ENCODE measurements around the gene TSPAN31. TPM values are rescaled to one million over a fixed set of nuclear protein-coding genes. Genes with fewer than 3 reads are reported as not detected.

The TSPAN31 gene
- total RNA-seq, 1 donor from 2014 or later, result 32.8 TPM

- ATAC-seq, result peak; percentile 2
- intact Hi-C loops (cut with micrococcal nuclease), result no loop called here
Measured at GRCh38 chr12:57745485-57745881, 644 bp downstream of the TSPAN31 start.

DNA sequence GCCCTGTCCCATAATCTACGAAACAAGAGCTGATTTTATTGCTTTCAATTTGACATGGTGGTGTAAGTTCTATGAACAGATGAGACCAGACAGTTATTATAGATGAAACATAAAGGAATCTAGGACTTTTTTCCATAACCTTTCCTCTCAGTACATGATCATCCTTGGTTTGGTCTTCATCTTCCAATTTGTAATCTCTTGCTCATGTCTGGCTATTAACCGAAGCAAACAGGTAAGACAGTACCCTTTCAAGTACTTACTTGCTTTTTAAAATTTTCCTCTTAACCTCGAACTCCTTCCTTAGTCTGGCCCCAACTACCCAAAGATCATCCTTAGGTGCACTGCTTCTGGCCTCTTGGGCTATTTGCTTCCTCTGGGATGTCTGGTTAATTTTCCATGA lies 1.2 kb downstream of the TSPAN31 start:
- intact Hi-C loops (cut with micrococcal nuclease), result no loop called here

More at GRCh38 chr12:57745485-57745881, 644 bp downstream of the TSPAN31 start:
- DNase-seq, result no peak

DNA sequence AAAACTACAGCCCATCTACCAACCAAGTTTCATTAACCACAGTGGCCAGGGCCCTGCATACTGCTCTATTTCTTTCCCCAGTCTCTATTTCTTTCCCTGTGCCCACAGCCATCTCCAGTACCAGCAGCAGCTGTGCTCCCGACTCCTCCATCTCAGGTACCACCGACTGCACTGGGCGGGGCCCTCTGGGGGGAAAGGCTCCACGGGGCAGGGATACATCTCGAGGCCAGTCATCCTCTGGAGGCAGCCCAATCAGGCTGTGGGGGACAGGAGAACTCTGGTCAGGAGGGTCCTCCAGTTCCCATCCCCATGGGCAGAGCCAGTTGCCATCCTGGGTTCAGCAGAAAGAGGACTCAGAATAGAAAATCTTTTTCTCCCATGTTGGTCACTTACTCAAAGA lies 4.2 kb downstream of the TSPAN31 start:
- no peak for DNase-seq
- intact Hi-C loops (cut with micrococcal nuclease), result no loop called here
- ATAC-seq, result no peak

More for the DNA sequence above, 1.2 kb downstream of the TSPAN31 start:
- no peak for DNase-seq
- ATAC-seq, result no peak

- DNase-seq (no peak), ATAC-seq (no peak)
- intact Hi-C loops (cut with micrococcal nuclease), result no loop called here
Measured at GRCh38 chr12:57750561-57751431, 6.0 kb downstream of the TSPAN31 start.

- DNase-seq (no peak), ATAC-seq (no peak)
- intact Hi-C loops (cut with micrococcal nuclease), result no loop called here
Measured at GRCh38 chr12:57751432-57751787, 6.6 kb downstream of the TSPAN31 start.

GRCh38 chr12:57751788-57752667 lies 7.2 kb downstream of the TSPAN31 start, which contains the start of gene CDK4:
Gene CDK4 (minus strand): TSS chr12:57752310. CDS start chr12:57751717, 593 bp downstream.
- ATAC-seq, result peak; percentile 89
- intact Hi-C loops (cut with micrococcal nuclease), result no loop called here
- DNase-seq, result peak; percentile 99

- DNase-seq (no peak), ATAC-seq (no peak)
- intact Hi-C loops (cut with micrococcal nuclease), result no loop called here
Measured at GRCh38 chr12:57752668-57753000, 7.8 kb downstream of the TSPAN31 start.

- no peak for DNase-seq
- intact Hi-C loops (cut with micrococcal nuclease), result no loop called here
Measured at GRCh38 chr12:57753756-57754337, 9.0 kb downstream of the TSPAN31 start.

GRCh38 chr12:57754411-57755193 lies 9.8 kb downstream of the TSPAN31 start, which contains the start of gene MARCHF9:
Gene MARCHF9 (plus strand): TSS chr12:57755103. CDS start chr12:57755529, 426 bp downstream.
- DNase-seq (peak; percentile 71), ATAC-seq (peak; percentile 5)
- intact Hi-C loops (cut with micrococcal nuclease), result no loop called here

More at GRCh38 chr12:57753756-57754337, 9.0 kb downstream of the TSPAN31 start:
- no peak for ATAC-seq

GRCh38 chr12:57755194-57755453 lies 10.3 kb downstream of the TSPAN31 start:
- intact Hi-C loops (cut with micrococcal nuclease), result no loop called here
- DNase-seq (no peak), ATAC-seq (no peak)

- no peak for ATAC-seq
- DNase-seq, result peak; percentile 59
- intact Hi-C loops (cut with micrococcal nuclease), result no loop called here
Measured at GRCh38 chr12:57755454-57756372, 10.9 kb downstream of the TSPAN31 start.

- no peak for ATAC-seq
- intact Hi-C loops (cut with micrococcal nuclease), result no loop called here
- peak; percentile 58 for DNase-seq
Measured at GRCh38 chr12:57756406-57757341, 11.8 kb downstream of the TSPAN31 start.

DNA sequence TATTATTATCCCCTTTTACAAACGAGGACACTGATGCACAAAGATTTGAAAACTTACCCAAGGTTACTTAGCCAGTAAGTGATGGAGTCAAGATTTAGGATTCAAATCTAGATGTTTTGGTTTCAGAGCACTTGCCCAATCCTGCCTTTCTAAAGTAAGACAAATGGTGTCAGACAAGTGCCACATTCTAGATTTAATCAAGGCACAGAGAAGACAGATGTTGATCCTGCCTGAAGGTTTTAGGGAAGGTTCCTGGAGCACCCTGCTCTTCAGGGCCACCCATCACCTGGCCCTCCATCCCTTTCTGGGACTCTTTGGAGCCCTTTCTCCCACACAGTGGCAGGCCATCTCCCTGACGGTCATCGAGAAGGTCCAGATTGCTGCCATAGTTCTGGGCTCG lies 12.9 kb downstream of the TSPAN31 start:
- intact Hi-C loops (cut with micrococcal nuclease), result no loop called here
- ATAC-seq (no peak), DNase-seq (no peak)

DNA sequence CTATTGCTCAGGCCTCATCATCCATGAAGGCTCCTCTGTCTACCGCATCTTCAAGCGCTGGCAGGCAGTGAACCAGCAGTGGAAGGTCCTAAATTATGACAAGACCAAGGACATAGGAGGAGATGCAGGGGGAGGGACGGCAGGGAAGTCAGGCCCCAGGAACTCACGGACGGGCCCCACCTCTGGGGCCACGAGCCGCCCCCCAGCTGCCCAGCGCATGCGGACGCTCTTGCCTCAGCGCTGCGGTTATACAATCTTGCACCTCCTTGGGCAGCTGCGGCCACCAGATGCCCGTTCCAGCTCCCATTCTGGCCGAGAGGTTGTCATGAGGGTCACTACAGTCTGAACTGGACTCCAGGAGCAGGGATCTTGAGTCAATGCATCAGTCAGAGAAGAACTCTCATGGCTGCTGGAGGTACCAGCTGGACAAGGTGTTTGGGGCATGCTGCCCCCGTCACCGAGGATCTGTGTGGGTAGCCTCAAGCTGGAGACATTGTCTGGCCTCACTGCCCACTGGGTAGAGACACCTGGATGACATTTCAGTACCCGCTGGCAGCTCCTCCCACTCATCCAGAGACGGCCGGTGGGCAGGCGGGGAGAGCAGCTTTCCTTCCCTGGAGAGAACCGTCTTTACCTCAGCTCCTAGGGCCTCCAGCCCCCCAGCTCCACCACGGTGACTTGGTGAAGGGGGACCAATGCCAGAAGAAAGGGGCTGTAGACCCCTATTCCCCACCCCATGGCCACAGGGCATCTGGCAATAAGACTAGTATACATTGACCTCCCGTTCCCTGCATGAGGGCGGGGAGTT lies 13.9 kb downstream of the TSPAN31 start:
- intact Hi-C loops (cut with micrococcal nuclease), result no loop called here
- no peak for DNase-seq
- ATAC-seq, result no peak

DNA sequence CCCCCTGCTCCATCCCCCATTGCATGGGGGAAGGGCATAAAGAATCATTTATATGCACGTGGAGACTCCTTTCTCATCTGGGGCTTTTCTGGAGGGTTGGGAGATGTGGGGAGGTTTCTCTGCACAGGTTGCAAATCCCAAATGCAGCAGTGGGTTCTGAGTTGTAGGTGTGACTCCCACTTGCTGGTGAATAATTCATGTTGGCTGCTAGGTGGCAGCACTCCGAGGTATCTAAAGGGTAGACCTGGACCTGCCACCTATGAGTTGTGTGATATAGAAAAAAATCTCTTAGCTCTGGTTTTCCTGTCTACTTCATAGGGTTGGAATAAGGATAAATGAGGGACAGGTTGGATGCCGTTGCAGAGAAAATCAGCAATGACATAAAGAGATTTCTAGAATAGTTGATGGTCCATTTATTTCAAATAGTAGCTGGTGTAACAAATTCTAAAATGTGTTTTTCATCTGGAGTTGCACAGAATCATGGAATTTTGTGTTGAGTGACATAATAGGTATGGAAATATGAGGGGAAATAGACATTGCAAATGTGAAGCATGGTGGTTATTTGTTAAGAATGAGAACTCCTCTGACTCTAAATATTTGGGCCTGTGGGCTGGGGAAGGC lies 14.6 kb downstream of the TSPAN31 start:
- ATAC-seq (no peak), DNase-seq (no peak)
- intact Hi-C loops (cut with micrococcal nuclease), result no loop called here

All from left ventricle myocardium superior (tissue), 1 donor.